T47D (cell line): ENCODE results near the gene CACFD1.

Experiments used
- DNase-seq, 2 experiments: peaks; one replicate each; pipeline versions ENCODE4 v3.0.0 to v3.0.0-alpha.2; 2011 to 2012; ENCODE audit warnings: low read depth in 1 of 2, low spot score in 1 of 2
- JUND ChIP-seq: IDR thresholded peaks from 2 replicates; pipeline ENCODE4 v1.6.1; 2012; ENCODE audit warnings: low read depth
- in situ Hi-C: cut with HindIII; loops from 2 replicates; pipeline ENCODE4 v1.10.0; 2016; ENCODE audit warnings: low sequenced_read_pairs, low pct_unique_long_range_greater_than_20kb

The CACFD1 gene

GRCh38 chr9:133493845-133494540 lies 34.2 kb downstream of the CACFD1 start:
- in situ Hi-C loops, result no loop called here
- TF ChIP-seq JUND, result no peak
- no peak for DNase-seq

DNA sequence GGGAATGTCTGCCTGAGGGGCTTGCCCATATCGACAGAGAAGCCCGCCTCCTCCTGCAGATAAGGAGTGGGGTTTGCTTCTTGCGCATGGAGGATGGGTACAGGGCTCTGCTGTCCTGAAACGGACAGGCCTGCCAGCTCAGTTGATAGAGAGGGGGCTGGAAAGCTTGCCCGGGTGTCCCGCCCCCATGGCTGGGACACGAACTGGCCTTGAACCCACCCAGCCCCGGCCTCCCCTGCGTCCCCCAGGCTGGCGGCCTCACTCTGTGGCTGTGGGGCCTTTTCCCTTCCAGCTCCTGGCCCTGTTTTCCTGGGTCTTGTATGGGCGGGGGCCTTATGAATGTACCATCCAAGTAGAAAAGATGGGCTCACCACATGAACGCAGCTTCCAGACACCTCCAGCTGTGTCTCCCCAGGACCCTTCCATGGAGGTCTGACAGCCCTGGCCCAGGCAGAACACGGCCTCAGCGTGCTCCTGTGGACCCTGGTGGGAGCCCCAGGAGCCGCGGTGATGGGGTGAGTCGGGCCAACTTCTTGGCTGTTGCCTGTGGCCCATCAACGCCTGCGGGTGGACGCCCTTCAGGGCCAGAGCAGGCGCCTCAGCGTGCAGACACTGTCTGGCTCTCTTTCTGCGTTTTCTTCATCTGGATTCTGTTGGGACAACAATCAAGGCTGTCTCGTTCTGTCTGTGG lies 35.0 kb downstream of the CACFD1 start:
- no peak for DNase-seq
- in situ Hi-C loops, result no loop called here
- TF ChIP-seq JUND, result no peak

GRCh38 chr9:133495327-133496293 lies 35.8 kb downstream of the CACFD1 start:
- DNase-seq, result no peak
- TF ChIP-seq JUND, result no peak
- in situ Hi-C loops, result no loop called here

DNA sequence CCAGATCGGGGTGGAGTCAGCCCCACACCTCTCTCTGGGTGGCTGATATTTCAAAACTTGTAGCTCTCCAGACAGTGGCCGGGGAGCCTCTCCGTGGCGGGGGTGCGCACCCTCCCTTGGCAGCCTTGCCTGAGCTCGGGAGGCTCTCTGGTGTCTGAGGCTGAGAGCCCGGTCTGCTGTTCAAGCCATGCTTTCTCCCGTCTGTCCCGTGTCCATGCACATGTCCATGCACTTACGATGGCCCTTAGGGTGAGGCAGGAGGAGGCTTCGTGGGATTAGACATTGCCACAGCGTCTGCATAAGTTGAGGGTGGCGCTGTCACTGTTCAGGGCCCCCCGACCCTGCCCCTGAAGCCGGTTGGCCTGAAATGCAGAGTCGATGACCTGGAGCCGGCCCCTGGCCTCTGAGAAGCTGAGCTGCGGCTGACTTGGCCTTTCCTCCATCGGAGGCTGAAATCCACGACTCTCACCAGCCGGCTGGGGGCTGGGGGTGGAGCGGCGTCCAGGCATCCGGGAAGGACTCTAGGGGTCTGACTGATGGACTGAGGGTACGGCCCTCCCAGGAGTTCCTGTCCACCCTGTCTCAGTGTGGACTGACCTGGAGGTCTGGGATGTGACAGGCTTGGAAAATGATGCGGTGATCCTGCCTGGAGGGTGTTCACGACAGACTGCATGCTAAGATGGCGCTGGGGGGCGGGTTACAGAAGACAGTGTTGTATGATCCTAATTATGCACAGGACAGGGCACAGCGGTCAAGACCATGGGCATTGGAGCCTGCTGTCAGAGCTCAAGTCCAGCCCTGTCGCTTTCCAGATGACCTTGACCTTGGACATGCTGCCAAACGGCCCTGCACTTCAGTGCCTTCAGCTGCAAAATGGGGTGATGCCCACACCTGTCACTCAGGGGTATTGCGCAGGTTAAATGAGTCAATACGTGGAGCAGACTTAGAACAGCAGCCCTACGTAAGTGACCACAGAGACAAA lies 37.4 kb downstream of the CACFD1 start:
- DNase-seq, result no peak
- no peak for TF ChIP-seq JUND
- in situ Hi-C loops, result no loop called here

GRCh38 chr9:133499132-133499891 lies 39.5 kb downstream of the CACFD1 start:
- no peak for DNase-seq
- in situ Hi-C loops, result no loop called here
- no peak for TF ChIP-seq JUND

- TF ChIP-seq JUND, result no peak
- no peak for DNase-seq
- in situ Hi-C loops, result no loop called here
Observed at GRCh38 chr9:133499892-133500270, 40.1 kb downstream of the CACFD1 start.

GRCh38 chr9:133502112-133502511 lies 42.3 kb downstream of the CACFD1 start:
- TF ChIP-seq JUND, result no peak
- DNase-seq, result no peak
- in situ Hi-C loops, result no loop called here

DNA sequence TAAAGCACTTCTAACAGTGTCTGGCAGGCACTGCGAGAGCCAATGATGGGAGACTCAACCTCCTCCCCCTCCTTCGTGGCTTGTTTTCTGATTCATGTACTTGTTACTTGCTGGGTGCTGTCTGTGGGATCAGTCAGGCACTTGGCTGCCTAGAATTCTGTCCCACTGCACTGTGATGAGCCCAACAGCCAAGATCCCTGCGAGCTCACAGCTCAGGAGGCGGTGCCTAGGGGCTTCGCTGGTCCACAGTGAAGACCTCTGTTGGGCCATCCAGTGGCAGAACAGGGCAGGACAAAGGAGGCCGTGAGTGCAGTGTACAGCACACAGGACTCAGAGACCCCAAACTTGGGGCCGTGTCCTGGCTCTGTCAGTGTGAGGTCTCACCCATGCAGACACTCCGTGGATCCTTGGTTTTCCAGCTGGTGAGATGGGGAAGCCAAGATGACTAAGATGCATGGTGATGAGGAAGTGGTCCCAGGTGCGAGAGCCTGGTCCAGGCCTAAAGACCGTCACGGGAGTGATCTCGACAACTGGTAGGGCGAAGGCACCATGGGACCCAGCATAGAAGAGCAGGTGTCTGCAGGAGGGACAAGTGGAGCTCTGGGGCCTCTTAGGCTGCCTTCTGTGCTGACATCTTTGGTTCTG lies 45.5 kb downstream of the CACFD1 start:
- in situ Hi-C loops, result no loop called here
- TF ChIP-seq JUND, result no peak
- no peak for DNase-seq

GRCh38 chr9:133505901-133506652 lies 46.3 kb downstream of the CACFD1 start:
- in situ Hi-C loops, result no loop called here
- DNase-seq, result no peak
- no peak for TF ChIP-seq JUND

DNA sequence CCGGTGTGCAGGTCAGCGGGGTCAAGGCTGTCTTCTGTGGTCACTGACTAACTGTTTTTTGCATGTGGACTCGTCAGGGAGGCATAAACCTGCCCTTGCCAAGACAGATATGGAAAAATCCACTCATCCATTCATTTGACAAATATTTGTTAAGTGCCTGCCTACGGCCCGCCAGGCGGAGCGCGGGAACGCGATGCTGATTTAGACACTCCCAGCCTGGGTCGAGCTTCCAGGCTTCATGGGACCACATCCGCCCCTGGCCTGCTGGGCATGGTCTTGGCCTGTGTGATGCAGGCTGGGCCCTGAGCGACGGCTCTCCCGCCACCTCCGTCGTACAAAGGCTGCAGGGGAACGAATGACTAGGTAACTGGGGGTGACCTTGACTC lies 46.9 kb downstream of the CACFD1 start:
- DNase-seq, result peak in 1 of 2 experiments; percentile 28
- TF ChIP-seq JUND, result no peak

More for the DNA sequence above, 46.9 kb downstream of the CACFD1 start:
- in situ Hi-C loops, result no loop called here
